ENCODE results near the gene SLC45A1. TPM values are rescaled to one million over a fixed set of nuclear protein-coding genes. Genes with fewer than 3 reads are reported as not detected.

Gene SLC45A1
- total and polyA plus RNA-seq, 2 of the 4 experiments (the other 2 are of a cell fraction) = 0.72 to 3.9 TPM

DNA sequence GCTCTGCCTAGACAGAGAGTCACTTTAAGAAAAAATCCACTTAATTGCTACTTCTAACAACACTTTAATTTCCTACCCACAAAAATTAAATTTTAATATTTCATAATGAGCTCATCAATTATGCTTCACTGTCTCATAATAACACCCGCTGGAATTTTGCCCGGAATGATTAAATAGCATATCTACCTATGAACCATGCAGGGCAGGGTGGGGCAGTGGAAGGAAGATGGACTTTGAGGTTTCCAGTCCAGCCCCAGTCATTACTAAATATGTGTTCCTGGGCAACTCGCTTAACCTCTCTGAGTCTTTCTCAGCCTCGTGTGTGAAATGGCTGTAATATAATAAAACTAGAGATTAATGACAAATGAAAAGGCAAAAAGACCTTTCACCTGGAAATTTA is 32.8 kb upstream of the SLC45A1 start:
- no peak overlapping the region for H3K4me3 ChIP-seq (ENCODE audit: insufficient read depth, low read depth, low read length)
- ChIA-PET CTCF (interaction anchor here (0.7 kb wide), 1 partner anchor 107 kb away, joined by 3 read pairs; no protein-coding TSS in a partner anchor), POLR2A (ENCODE audit: unreplicated experiment) (no interaction called here)
- H3K4me2 ChIP-seq (ENCODE audit: low read depth, low read length) = no peak overlapping the region
- no peak overlapping the region for H3K14ac ChIP-seq (replicated peaks; ENCODE audit: low read depth, low read length)
- H2AK5ac ChIP-seq (ENCODE audit: low read depth, low read length) = no peak overlapping the region
- BruUV-seq (replicated peaks) = no TSS peak
- in situ Hi-C loops (cut with MboI; ENCODE audit: low sequenced_read_pairs) (no loop called here), dilution Hi-C loops (cut with HindIII; ENCODE audit: low sequenced_read_pairs, unreplicated experiment) (no loop called here), intact Hi-C loops (cut with micrococcal nuclease) (no loop called here)
- no peak overlapping the region for H3K4ac ChIP-seq (ENCODE audit: low read depth, low read length)
- WGBS, 2 experiments (ENCODE audit: extremely low coverage in 2 of 2, insufficient read length in 1 of 2) = no CpG with 5 or more reads among the region's 4 CpGs
- TF ChIP-seq SMC3 (IDR thresholded peaks at IDR 0.05; ENCODE audit: low read depth, low read length) (no peak), CHD1 (IDR thresholded peaks at IDR 0.05; ENCODE audit: low read depth, low read length) (no peak), MAZ (IDR thresholded peaks at IDR 0.05; ENCODE audit: borderline replicate concordance, low read depth, low read length) (no peak), RCOR1 (IDR thresholded peaks at IDR 0.05; ENCODE audit: insufficient replicate concordance, low read length) (no peak), BHLHE40 (IDR thresholded peaks at IDR 0.05; ENCODE audit: low read depth, low read length) (no peak), CTCF (conservative IDR thresholded peaks at IDR 0.05; ENCODE audit: low read depth, low read length) (no peak), MXI1 (IDR thresholded peaks at IDR 0.05; ENCODE audit: borderline replicate concordance, low read depth, low read length) (no peak), NFE2L2 (IDR thresholded peaks at IDR 0.05; ENCODE audit: low read depth, low read length) (no peak), POLR2A (IDR thresholded peaks at IDR 0.05; ENCODE audit: low read depth, low read length) (no peak), CEBPB (IDR thresholded peaks at IDR 0.05; ENCODE audit: low read depth, low read length) (no peak), RAD21 (IDR thresholded peaks at IDR 0.05; ENCODE audit: low read length) (no peak), RFX5 (IDR thresholded peaks at IDR 0.05; ENCODE audit: low read depth, low read length) (no peak), USF2 (IDR thresholded peaks at IDR 0.05; ENCODE audit: low read depth, low read length) (no peak), FOS (IDR thresholded peaks at IDR 0.05; ENCODE audit: low read depth, low read length) (no peak), MAFK (IDR thresholded peaks at IDR 0.05; ENCODE audit: low read depth, low read length) (no peak)
- TF ChIP-seq, protein P1, sequence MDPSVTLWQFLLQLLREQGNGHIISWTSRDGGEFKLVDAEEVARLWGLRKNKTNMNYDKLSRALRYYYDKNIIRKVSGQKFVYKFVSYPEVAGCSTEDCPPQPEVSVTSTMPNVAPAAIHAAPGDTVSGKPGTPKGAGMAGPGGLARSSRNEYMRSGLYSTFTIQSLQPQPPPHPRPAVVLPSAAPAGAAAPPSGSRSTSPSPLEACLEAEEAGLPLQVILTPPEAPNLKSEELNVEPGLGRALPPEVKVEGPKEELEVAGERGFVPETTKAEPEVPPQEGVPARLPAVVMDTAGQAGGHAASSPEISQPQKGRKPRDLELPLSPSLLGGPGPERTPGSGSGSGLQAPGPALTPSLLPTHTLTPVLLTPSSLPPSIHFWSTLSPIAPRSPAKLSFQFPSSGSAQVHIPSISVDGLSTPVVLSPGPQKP (IDR thresholded peaks at IDR 0.05; ENCODE audit: borderline replicate concordance, low read depth, low read length) = no peak
- no peak overlapping the region for H3K23ac ChIP-seq (ENCODE audit: low read depth, low read length)
- H2BK15ac ChIP-seq (ENCODE audit: low read depth, low read length) = no peak overlapping the region
- H3K9me3 ChIP-seq (ENCODE audit: control insufficient read depth, insufficient read depth, low read length) = no peaks in the 10 kb centered on the region
- no peak overlapping the region for H2AFZ ChIP-seq (replicated peaks; ENCODE audit: low read length, poor library complexity)
- no peak overlapping the region for H2AK9ac ChIP-seq (replicated peaks; ENCODE audit: low read depth, low read length, poor library complexity)
- DNase-seq (no peak), ATAC-seq (ENCODE audit: low read depth) (no peak)
- no peak overlapping the region for H3K27ac ChIP-seq (ENCODE audit: insufficient read depth, low read length)
- no peaks in the 10 kb centered on the region for H3K36me3 ChIP-seq (ENCODE audit: control insufficient read depth, insufficient read depth, low read length)
- H3K9me1 ChIP-seq (ENCODE audit: insufficient read depth, low read length) = no peaks in the 10 kb centered on the region; the same call in 1 of the 2 replicates
- H4K8ac ChIP-seq (ENCODE audit: low read depth in 2 of 2, low read length in 2 of 2) = no peak overlapping the region
- peaks cover 4% of the 10 kb centered on the region; the same call in 1 of the 2 replicates for H3K4me1 ChIP-seq (ENCODE audit: control insufficient read depth, insufficient read depth, low read length)
- no peak overlapping the region for H4K5ac ChIP-seq (ENCODE audit: low read depth, low read length)
- no peak overlapping the region for H2BK20ac ChIP-seq (ENCODE audit: low read depth, low read length)
- H4K20me1 ChIP-seq (ENCODE audit: insufficient read depth, low read length) = no peaks in the 10 kb centered on the region
- no peak overlapping the region for H2BK5ac ChIP-seq (ENCODE audit: low read depth, low read length, poor library complexity, severe bottlenecking)
- no peak overlapping the region for H3K9ac ChIP-seq (ENCODE audit: low read depth, low read length)
- H2BK120ac ChIP-seq (ENCODE audit: low read depth, low read length) = no peak overlapping the region
- no peaks in the 10 kb centered on the region for H3K79me1 ChIP-seq (ENCODE audit: low read depth in 1 of 2, low read length in 2 of 2)
- H3K56ac ChIP-seq (ENCODE audit: extremely low read depth, insufficient read depth, low read length) = no peak overlapping the region
- no peak overlapping the region for H4K91ac ChIP-seq (ENCODE audit: insufficient read depth, low read depth, low read length)
- no peaks in the 10 kb centered on the region for H3K27me3 ChIP-seq (ENCODE audit: control insufficient read depth, insufficient read depth, low read length)
- no peak overlapping the region for H3K18ac ChIP-seq (ENCODE audit: low read depth, low read length)

Measured in IMR-90 (cell line).